HG03196 (cell line): ENCODE measurements around the gene AK5.

Source experiments
- ATAC-seq: cut with Tn5 transposase; IDR thresholded peaks from one replicate; pipeline ENCODE4 v1.9.1; 2021; ENCODE audit not compliant: unreplicated experiment

AK5 gene

DNA sequence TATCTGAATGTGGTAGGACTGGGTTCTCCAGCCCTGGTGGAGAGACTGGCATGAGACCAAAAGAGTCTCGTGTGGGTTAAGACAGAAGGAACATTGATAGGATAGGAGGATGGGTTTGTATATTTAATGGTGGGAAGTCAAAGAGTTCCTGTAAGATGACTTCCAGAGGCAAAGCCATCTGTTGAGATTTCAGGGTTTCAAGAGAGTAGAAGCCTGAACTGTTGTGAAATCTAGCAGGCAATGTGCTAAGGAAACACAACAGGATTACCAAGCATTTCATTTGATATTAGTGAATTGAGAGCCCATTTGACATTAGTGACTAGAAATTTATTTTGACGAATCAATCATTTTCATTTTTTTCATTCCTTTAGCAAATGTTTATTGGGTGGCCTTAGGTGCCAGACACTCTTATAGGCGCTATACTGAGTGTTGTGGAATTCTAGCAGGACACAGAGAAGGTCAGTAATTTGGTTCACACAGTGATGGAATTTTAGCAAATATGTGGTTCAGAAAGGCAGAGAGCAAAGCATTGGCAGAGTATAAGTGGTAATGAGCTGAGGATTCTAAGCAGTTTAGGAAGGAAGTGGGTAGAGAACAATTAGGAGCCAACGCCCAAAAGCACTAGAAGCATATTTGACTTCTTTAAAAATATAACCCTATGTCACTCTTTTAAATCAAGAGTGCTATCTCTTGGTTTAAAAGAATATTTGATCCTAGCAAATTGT lies 149.3 kb downstream of the AK5 start:
- no peak for ATAC-seq

GRCh38 chr1:77433934-77434333 lies 152.1 kb downstream of the AK5 start:
- no peak for ATAC-seq

GRCh38 chr1:77434967-77435366 lies 153.1 kb downstream of the AK5 start:
- no peak for ATAC-seq

- ATAC-seq: no peak
Observed at GRCh38 chr1:77438236-77438913, 156.6 kb downstream of the AK5 start.

GRCh38 chr1:77446841-77447555 lies 165.2 kb downstream of the AK5 start:
- no peak for ATAC-seq

DNA sequence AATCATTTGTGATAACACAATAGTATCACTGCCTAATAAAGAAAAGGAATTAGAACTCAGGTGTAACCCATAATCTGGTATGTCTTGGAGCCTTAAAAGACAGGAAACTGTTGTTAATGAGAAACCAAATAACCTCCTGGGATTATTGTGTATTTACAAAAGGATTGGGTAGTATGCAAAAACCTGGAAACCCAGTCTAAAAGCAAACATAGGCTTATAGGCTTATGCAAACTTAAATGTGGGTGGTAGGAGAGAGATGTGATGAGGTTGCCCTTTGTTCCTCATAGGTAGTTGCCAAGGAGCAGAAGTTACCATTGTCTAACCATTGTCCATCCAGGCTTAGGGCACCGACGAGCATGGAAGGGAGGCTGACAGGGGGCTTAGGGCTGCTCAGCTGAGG lies 165.8 kb downstream of the AK5 start:
- no peak for ATAC-seq

DNA sequence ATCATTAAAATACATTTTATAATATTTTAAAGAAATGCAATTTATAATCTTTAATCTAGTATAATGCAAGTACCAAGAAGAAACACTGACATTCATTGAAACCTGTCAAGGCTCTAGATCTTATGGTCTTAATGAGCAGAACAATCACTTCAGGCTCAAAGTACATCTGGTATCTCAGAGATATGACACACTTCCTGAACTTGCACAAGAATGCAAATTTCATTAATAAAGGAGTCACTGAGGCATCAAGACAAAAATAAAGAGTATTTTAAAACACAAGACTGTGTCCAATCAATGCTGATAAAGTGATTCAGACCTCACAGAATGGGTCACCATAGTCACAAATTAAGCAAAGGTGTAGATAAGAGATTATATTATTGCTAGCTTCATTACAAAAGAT lies 178.1 kb downstream of the AK5 start:
- no peak for ATAC-seq

DNA sequence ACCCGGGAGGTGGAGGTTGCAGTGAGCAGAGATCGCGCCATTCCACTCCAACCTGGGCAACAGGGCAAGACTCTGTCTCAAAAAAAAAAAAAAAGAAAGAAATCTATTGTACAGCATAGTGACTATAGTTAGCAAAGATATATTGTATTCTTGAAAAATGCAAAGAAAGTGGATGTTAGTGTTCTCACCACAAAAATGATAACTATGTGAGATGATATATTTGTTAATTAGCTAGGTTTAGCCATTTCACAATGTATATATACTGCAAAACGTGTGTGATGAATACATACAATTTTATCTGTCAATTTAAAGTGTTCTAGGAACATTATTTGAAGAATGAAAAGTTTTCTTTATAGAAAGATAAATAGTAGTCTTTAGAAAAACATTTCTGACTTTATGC lies 179.9 kb downstream of the AK5 start:
- ATAC-seq: no peak

GRCh38 chr1:77463216-77463615 lies 181.4 kb downstream of the AK5 start:
- no peak for ATAC-seq

GRCh38 chr1:77465139-77465538 lies 183.3 kb downstream of the AK5 start:
- no peak for ATAC-seq

GRCh38 chr1:77465922-77466321 lies 184.1 kb downstream of the AK5 start:
- no peak for ATAC-seq

DNA sequence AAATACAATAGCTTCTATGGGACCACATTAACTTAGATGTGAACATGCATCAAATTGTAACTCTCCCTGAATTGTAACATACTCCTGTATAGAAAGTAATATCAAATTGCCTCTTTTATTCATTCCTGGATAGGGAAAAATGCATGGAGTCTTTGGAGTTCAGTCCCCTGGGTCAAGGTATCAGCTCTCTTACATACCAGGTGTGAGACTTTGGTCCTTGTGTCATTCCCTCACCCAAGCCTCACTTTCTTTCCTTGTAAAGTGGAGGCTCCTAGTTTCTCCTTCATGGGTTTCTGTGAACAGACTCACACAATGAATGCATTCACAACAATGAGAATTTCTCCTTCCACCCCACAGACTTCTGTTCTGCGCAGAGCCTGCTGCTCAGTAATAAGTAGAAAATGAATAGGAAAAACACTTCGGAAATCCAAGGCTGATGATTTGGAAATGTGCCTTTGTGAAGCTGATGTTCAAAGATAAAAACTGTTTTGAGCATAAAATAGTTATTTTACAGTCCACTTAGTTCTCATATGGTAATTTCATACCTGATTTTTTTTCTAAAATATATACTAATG lies 185.3 kb downstream of the AK5 start:
- ATAC-seq: no peak

DNA sequence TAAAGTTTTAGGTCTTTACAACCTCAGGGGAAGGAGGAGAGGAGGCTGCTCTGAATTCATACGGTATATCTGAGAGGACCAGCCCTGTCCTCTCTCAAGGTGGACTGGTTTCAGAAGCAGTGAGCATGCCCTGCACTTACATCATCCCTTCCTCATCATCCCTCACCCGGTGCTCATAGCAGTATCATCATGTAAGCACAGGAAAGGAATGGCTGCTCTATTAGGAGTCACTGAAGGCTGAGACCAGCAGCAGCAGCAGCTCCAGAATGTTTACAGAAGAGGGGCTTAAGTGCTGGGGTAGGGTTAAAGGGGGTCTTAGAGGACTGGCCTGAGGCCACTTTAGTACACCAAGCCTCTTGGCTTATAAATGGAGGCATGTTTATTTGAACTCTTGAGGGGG lies 185.9 kb downstream of the AK5 start:
- ATAC-seq: no peak

DNA sequence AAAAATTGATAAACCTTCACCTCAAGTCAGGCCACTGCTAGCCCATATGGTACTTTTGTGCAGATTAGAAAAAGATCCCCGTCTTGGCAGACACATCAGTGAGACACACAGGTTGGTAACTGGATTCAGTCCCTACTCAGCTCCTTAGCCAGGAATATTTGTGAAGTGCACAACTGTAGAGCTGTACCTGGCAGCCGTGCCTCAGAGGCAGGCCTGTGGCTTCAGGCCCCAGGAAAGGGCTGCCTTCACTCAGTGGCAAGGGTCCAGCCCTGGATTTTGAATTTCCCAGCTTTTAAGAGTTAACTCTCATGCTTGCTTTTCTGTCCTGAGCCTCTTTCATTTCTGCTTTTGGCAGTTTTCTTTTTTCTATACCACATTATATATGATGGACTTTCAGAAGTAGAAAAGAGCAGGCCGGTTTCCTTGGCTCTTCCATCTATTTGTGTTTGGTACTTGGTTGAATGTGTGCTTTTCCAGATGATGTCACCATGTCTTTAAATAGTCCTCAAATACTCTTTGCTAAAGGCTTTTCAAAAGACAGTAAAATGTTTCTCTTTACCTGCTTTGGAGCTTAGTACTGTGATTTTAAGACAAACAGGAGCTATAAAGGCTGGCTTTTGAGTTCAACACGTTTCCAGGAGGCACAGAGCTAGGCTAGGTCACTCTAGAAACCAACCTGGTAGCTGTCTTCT lies 186.6 kb downstream of the AK5 start:
- no peak for ATAC-seq

GRCh38 chr1:77468949-77469710 lies 187.3 kb downstream of the AK5 start:
- no peak for ATAC-seq

DNA sequence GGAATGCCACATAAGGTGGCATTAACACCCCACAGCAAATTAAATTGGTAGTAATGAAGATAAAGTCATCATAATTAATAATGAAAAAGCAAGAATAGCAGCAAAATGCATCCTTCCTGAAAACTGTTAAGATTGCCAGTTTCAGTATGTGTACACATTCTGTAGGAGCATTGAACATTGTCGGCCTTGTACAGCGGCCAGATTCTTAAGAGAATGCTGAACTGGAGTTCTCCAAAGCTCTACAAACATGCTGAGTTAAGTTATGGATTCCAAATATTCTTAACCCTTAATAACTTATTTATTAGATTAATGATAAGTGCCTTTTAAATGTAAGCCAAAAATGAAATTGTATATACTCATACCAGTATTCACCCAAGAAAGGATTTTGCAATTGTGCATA lies 189.9 kb downstream of the AK5 start:
- ATAC-seq: no peak

GRCh38 chr1:77473690-77474089 lies 191.9 kb downstream of the AK5 start:
- ATAC-seq: no peak

DNA sequence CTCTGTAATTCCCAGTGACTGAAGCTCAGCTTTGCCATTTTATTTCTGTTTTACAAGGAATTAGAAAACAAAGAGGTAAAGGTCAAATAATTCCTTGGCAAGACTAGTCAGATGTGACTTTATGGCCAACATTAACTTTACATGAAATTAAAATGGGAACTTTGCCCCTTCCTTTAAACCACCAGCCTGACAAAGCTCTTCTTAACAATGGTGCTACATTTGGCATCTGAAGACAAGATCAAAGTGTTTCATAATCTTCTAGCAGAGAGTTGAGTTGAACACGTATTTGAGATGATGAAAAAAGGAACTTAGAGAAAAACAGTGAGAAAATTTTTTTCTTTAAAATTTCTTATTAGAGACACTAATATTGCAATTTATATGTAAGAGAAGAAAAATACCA lies 193.8 kb downstream of the AK5 start:
- ATAC-seq: no peak

DNA sequence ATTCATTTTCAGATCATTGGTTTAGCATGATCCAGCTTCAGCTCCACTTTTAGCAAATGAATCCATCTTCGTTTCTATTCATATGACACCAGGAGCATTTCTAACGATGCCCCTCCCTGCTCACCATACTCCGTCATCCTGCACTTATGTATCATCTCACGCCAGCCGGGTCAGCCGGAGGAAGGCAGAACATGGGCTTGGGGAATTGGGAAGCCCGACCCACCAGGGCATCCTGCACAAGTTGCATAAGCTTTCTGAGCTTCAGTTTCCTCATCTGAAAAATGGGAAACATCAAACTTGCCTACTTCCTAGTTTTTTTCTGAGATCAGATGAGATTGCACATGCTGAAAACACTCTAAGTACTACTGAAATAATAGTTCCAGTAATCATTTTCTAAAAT lies 194.7 kb downstream of the AK5 start:
- ATAC-seq: no peak

DNA sequence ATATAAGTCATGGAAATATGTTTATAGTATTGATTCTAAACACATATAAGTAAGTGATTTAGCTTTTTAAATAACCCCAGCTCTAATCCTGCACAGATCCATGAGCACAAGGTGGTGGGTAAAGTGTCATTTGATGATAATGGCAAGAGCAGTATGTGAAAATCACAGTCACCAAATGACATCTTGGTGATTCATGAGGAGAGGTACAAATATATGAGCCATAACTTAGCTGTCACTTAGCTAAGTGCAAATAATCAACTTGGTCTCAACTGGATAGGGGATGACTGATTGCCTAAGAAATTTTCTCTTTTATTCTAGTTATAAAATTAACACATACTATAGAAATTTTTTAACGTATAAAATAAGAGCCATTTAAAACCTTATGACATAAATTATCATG lies 202.5 kb downstream of the AK5 start:
- no peak for ATAC-seq

- no peak for ATAC-seq
Observed at GRCh38 chr1:77484926-77485325, 203.1 kb downstream of the AK5 start.
